G401.6 (cell line): ENCODE results near the gene CYTH1.
"Not testable (repeated sequence)": the region's sequence is repeated elsewhere in the genome, so short reads cannot be mapped to it uniquely, and the experiment has no call there.

Source experiments
- FAIRE-seq: peaks from 2 replicates; lab custom pipeline; 2012; peaks lifted over from hg19 to GRCh38; lab: Jason Lieb, UNC

CYTH1 gene

GRCh38 chr17:78687125-78687524 is 94.9 kb downstream of the CYTH1 start:
- FAIRE-seq, result no peak

- FAIRE-seq, result no peak
Observed at GRCh38 chr17:78684026-78684425, 98.0 kb downstream of the CYTH1 start.

GRCh38 chr17:78683408-78683961 is 98.6 kb downstream of the CYTH1 start:
- no peak for FAIRE-seq

GRCh38 chr17:78682363-78682762 is 99.7 kb downstream of the CYTH1 start:
- FAIRE-seq, result no peak

GRCh38 chr17:78680436-78680835 is 101.6 kb downstream of the CYTH1 start:
- FAIRE-seq, result no peak

- no peak for FAIRE-seq
Observed at GRCh38 chr17:78679495-78680395, 102.3 kb downstream of the CYTH1 start.

- no peak for FAIRE-seq
Observed at GRCh38 chr17:78678711-78679110, 103.4 kb downstream of the CYTH1 start.

GRCh38 chr17:78678222-78678557 is 103.9 kb downstream of the CYTH1 start:
- FAIRE-seq, result no peak

- no peak for FAIRE-seq
Observed at GRCh38 chr17:78677303-78678221, 104.5 kb downstream of the CYTH1 start.

- no peak for FAIRE-seq
Observed at GRCh38 chr17:78676412-78677302, 105.4 kb downstream of the CYTH1 start.

- FAIRE-seq, result no peak
Observed at GRCh38 chr17:78675836-78676235, 106.2 kb downstream of the CYTH1 start.

- no peak for FAIRE-seq
Observed at GRCh38 chr17:78675316-78675616, 106.8 kb downstream of the CYTH1 start.

GRCh38 chr17:78674595-78675315 is 107.3 kb downstream of the CYTH1 start:
- no peak for FAIRE-seq

GRCh38 chr17:78674156-78674555 is 107.9 kb downstream of the CYTH1 start:
- FAIRE-seq, result no peak

GRCh38 chr17:78673395-78673794 is 108.7 kb downstream of the CYTH1 start:
- no peak for FAIRE-seq

GRCh38 chr17:78672871-78673371 is 109.2 kb downstream of the CYTH1 start:
- FAIRE-seq, result no peak

GRCh38 chr17:78672005-78672404 is 110.1 kb downstream of the CYTH1 start:
- no peak for FAIRE-seq

- FAIRE-seq, result not testable (repeated sequence)
Observed at GRCh38 chr17:78671726-78672001, 110.4 kb downstream of the CYTH1 start.

GRCh38 chr17:78670850-78671725 is 111.0 kb downstream of the CYTH1 start:
- no peak for FAIRE-seq

GRCh38 chr17:78669975-78670518 is 112.0 kb downstream of the CYTH1 start:
- no peak for FAIRE-seq
